Testis (tissue), 3 donors: ENCODE data around the gene PDE4B. TPM values are rescaled to one million over a fixed set of nuclear protein-coding genes. Genes with fewer than 3 reads are reported as not detected.

ENCODE experiments used
- DNase-seq: peaks from one replicate; pipeline ENCODE4 v3.0.0-alpha.2; 2019
- H3K27ac ChIP-seq, 2 donors: fragments of 200-600 bp; sonication (generic); one replicate each; pipeline ENCODE4 v1.5.1; 2019
- H3K27me3 ChIP-seq: fragments of 200-600 bp; sonication (generic); one replicate; pipeline ENCODE4 v1.5.1; 2019
- H3K36me3 ChIP-seq: fragments of 200-600 bp; sonication (generic); one replicate; pipeline ENCODE4 v1.5.1; 2017; ENCODE audit warnings: low read depth; ENCODE audit errors: missing control alignments
- H3K4me1 ChIP-seq: fragments of 200-600 bp; sonication (generic); one replicate; pipeline ENCODE4 v1.5.1; 2019
- H3K4me3 ChIP-seq, 2 donors: fragments of 200-600 bp; sonication (generic); one replicate each; pipeline ENCODE4 v1.5.1; 2017 to 2019
- H3K9me3 ChIP-seq: fragments of 200-600 bp; sonication (generic); one replicate; pipeline ENCODE4 v1.5.1; 2017
- POLR2A ChIP-seq: fragments of 450-650 bp; IDR thresholded peaks from one replicate; pipeline ENCODE4 v1.6.1; 2017; ENCODE audit warnings: antibody characterized with exemption, mild to moderate bottlenecking, moderate library complexity
- WGBS, 2 donors: methylation state at CpG; one replicate each; pipeline ENCODE4 v1.1.5; 2018; 5-methylcytosine and 5-hydroxymethylcytosine counted together
- intact Hi-C: fragments of 100-400 bp; cut with DNase I; formaldehyde crosslinking; loops from one replicate; pipeline ENCODE4 v1.15.1; 2023; ENCODE audit warnings: low total_unique reads
- polyA plus RNA-seq: library from polyadenylated mRNA; stranded (reverse); fragments of 350-450 nt; fragmentation: Illumina TruSeq; extraction: RNeasy Lipid Tissue Mini Kit (QIAGEN cat#74804); gene quantifications from one replicate; pipeline ENCODE4 v1.2.3, GENCODE V29; 2014; ENCODE audit warnings: low read depth, low replicate concordance; ENCODE audit not compliant: insufficient read depth
- total RNA-seq, 2 donors: library from RNA; depleted of rRNA; stranded (reverse); fragments of >200 nt; gene quantifications; one replicate each; pipeline ENCODE4 v1.2.3, GENCODE V29; 2016
- TF ChIP-seq, protein P1 (sequence below), 3 experiments: fragments of 450-650 bp in 2 of 3; fragments of 200-600 bp in 1 of 3; sonication (generic) in 1 of 3; IDR thresholded peaks; one replicate each; pipeline ENCODE4 v1.5.1; 2016 to 2019; ENCODE audit warnings: antibody characterized with exemption in 3 of 3, mild to moderate bottlenecking in 2 of 3, moderate library complexity in 1 of 3

Gene PDE4B
- total and polyA plus RNA-seq, 3 donors from 2014 or later = 11.5 to 16.1 (median 12.4) TPM

DNA sequence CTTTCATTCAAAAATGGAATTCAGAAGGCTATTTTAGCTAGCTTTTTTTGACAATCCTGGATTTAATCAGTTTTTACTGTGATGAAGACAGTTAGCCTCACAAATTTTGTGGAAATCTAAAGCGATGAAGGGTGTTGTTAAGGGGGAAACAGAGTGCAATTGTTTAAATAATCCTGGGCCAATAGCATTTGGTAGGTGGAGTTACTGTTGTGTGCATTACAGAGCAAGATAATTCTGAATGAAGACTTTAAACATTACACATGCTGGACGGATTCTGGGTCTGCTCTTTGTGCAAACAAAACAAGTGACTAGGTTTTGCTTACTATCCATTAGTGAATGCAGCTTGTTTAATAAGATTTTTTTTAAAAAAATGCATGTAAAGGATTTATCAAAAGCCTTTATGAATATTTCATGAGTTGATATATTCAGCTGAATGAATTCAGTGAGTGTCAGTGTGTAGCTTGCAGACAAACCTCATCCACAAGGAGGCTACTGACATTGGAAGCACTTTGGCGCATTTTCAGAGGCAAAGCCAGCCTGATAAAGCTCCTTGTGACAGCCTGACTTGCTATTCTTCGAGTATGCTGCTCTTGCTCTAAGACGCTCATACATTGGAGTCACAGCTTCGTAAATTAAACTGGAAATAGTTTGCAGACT, 199.6 kb downstream of the PDE4B start:
- no peaks in the 10 kb centered on the region for H3K4me1 ChIP-seq
- intact Hi-C loops = no loop called here
- H3K27me3 ChIP-seq = no peaks in the 10 kb centered on the region
- no peak overlapping the region for H3K27ac ChIP-seq
- H3K4me3 ChIP-seq = no peak overlapping the region
- DNase-seq = no peak
- H3K36me3 ChIP-seq = no peaks in the 10 kb centered on the region
- H3K9me3 ChIP-seq = no peaks in the 10 kb centered on the region
- TF ChIP-seq, protein P1, sequence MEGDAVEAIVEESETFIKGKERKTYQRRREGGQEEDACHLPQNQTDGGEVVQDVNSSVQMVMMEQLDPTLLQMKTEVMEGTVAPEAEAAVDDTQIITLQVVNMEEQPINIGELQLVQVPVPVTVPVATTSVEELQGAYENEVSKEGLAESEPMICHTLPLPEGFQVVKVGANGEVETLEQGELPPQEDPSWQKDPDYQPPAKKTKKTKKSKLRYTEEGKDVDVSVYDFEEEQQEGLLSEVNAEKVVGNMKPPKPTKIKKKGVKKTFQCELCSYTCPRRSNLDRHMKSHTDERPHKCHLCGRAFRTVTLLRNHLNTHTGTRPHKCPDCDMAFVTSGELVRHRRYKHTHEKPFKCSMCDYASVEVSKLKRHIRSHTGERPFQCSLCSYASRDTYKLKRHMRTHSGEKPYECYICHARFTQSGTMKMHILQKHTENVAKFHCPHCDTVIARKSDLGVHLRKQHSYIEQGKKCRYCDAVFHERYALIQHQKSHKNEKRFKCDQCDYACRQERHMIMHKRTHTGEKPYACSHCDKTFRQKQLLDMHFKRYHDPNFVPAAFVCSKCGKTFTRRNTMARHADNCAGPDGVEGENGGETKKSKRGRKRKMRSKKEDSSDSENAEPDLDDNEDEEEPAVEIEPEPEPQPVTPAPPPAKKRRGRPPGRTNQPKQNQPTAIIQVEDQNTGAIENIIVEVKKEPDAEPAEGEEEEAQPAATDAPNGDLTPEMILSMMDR (IDR thresholded peaks at IDR 0.05) = no peak
- TF ChIP-seq POLR2A = no peak
- WGBS, 2 donors = 48 to 59% methylated on average over 6 of the region's 6 CpGs

DNA sequence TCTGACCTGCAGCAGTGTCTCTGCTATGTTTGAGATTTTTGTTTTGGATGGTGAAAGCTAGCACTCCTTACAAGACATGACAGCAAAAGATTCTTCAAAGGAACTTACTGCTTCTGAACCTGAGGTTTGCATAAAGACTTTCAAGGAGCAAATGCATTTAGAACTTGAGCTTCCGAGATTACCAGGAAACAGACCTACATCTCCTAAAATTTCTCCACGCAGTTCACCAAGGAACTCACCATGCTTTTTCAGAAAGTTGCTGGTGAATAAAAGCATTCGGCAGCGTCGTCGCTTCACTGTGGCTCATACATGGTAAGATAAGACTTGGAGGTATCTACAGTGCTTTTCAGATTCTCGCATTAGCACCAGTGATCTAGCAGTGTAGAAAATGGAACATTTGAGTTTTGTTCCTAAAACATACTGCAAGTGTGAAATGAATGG, 200.2 kb downstream of the PDE4B start:
- no peak overlapping the region for H3K27ac ChIP-seq
- H3K4me3 ChIP-seq = no peak overlapping the region
- no peaks in the 10 kb centered on the region for H3K9me3 ChIP-seq
- DNase-seq = no peak
- H3K27me3 ChIP-seq = no peaks in the 10 kb centered on the region
- TF ChIP-seq, protein P1 (IDR thresholded peaks at IDR 0.05) = no peak
- no peak for TF ChIP-seq POLR2A
- intact Hi-C loops = no loop called here
- H3K36me3 ChIP-seq = no peaks in the 10 kb centered on the region
- WGBS, 2 donors = 78 to 82% methylated on average over 7 of the region's 7 CpGs
- H3K4me1 ChIP-seq = no peaks in the 10 kb centered on the region

DNA sequence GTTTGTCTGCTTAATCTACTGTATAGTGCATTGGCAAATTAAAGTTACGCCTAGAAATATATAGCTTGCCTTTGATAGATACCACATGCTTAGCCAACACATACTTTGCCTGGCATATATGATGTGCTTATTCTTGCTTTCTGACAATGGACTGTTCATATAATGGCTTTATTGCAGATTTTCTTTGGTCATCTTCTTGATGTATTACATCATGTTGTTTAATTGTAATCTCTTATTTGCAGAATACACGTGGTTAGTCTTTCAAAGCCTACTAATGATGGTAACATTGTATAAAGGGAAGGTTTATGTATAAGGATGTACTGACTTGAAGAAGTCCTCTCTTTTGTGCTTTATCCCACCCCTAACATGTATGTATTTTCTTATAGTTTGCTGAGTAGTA, 201.5 kb downstream of the PDE4B start:
- intact Hi-C loops = no loop called here
- no peaks in the 10 kb centered on the region for H3K36me3 ChIP-seq
- H3K9me3 ChIP-seq = no peaks in the 10 kb centered on the region
- H3K4me1 ChIP-seq = no peaks in the 10 kb centered on the region
- WGBS, 2 donors = 77 to 83% methylated on average over 2 of the region's 2 CpGs
- no peak overlapping the region for H3K27ac ChIP-seq
- no peaks in the 10 kb centered on the region for H3K27me3 ChIP-seq
- TF ChIP-seq POLR2A = no peak
- TF ChIP-seq, protein P1 (IDR thresholded peaks at IDR 0.05) = no peak
- no peak for DNase-seq
- H3K4me3 ChIP-seq = no peak overlapping the region

DNA sequence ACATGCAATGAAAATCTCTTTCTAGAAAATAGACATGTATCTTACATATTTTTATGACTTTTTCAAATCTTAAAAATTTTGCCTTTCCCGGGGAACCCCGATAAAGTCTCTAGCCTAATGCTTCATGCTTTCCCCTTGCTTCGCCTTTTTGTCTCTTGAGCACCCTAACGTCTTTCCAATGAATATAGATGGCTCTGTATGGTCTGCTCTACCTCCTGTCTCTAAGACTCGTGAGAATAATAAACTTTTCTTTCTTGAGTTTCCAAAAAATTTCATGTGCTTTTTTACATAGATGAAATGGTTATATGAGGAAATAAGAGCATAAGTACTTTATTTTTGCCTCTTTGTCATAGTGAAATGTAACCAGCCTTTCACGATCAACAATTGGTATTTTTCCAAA, 202.6 kb downstream of the PDE4B start:
- 59 to 63% methylated on average over 6 of the region's 6 CpGs for WGBS, 2 donors
- H3K4me3 ChIP-seq = no peak overlapping the region
- TF ChIP-seq, protein P1 (IDR thresholded peaks at IDR 0.05) = no peak
- no peak for TF ChIP-seq POLR2A

DNA sequence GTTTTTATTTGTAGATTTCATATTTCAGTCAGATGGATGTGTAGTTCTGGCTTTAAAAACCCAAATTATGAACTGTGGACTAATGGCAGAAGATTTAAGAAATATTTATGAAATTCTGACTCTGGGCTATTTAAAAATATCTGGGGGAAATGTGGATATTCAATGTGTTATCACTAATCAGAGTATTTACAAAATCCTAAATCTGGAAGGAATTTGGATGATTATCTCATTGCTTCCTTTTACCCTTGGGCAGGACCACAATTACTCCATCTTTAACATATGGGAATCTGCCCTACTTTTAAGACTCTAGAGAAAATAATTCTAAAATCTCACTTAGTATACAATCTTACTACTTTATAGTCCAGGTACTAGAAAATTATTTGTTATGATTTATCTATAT, 203.2 kb downstream of the PDE4B start:
- H3K4me1 ChIP-seq = no peaks in the 10 kb centered on the region
- H3K36me3 ChIP-seq = no peaks in the 10 kb centered on the region
- intact Hi-C loops = no loop called here
- no peaks in the 10 kb centered on the region for H3K9me3 ChIP-seq
- no peak for DNase-seq
- no peak for TF ChIP-seq POLR2A
- TF ChIP-seq, protein P1 (IDR thresholded peaks at IDR 0.05) = no peak
- no peak overlapping the region for H3K4me3 ChIP-seq
- no peaks in the 10 kb centered on the region for H3K27me3 ChIP-seq
- no peak overlapping the region for H3K27ac ChIP-seq

More for the DNA sequence above, 202.6 kb downstream of the PDE4B start:
- Histone ChIP-seq H3K27ac (no peak overlapping the region), H3K36me3 (no peaks in the 10 kb centered on the region), H3K4me1 (no peaks in the 10 kb centered on the region), H3K9me3 (no peaks in the 10 kb centered on the region), H3K27me3 (no peaks in the 10 kb centered on the region)
- DNase-seq = no peak
- intact Hi-C loops = no loop called here
